H1 (cell line): Measurements from ENCODE around the gene TEAD4. TPM values are rescaled to one million over a fixed set of nuclear protein-coding genes. Genes with fewer than 3 reads are reported as not detected.

ENCODE experiments used
- POLR2A ChIP-seq, 2 experiments: IDR thresholded peaks; 1 replicate in 1 of 2; 2 replicates in 1 of 2; pipeline ENCODE4 v1.6.1; 2011; ENCODE audit warnings: low read depth in 2 of 2, low read length in 2 of 2, mild to moderate bottlenecking in 2 of 2; ENCODE audit errors: control extremely low read depth in 1 of 2
- polyA plus RNA-seq, 7 experiments: library from polyadenylated mRNA; depleted of rRNA in 3 of 7; stranded (reverse) in 5 of 7; unstranded in 2 of 7; fragments of >200 nt in 5 of 7; fragments of 200-250 nt in 2 of 7; gene quantifications; 1 replicate in 5 of 7; 2 replicates in 1 of 7; 4 replicates in 1 of 7; pipeline versions ENCODE4 v1.2.1 to v1.2.3, GENCODE V29; 2011 to 2013; ENCODE audit warnings: missing spikeins in 2 of 7, mixed read lengths in 2 of 7
- total RNA-seq: library from RNA; stranded (reverse); fragmentation: NEBNext Ultra II Directional; extraction: Animal tissue kit (Norgen Biotek cat#: 25700); gene quantifications from 2 replicates; pipeline ENCODE4 v1.2.1, GENCODE V29; 2021

The TEAD4 gene
- total and polyA plus RNA-seq, 2 of the 8 experiments (the other 6 are each of a cell fraction or from before 2014, with no cell fraction given): 56.7 to 116 TPM

- TF ChIP-seq POLR2A (IDR thresholded peaks at IDR 0.05; ENCODE audit: control extremely low read depth in 1 of 2, low read depth in 2 of 2, low read length in 2 of 2): peak in 1 of 2 experiments; percentile 51; a peak in 1 of 3 replicates
These were observed 4.6 kb downstream of the TEAD4 start (continued) for GRCh38 chr12:2963760-2964292.
